ENCODE results near the gene ZFYVE21. TPM values are rescaled to one million over a fixed set of nuclear protein-coding genes. Genes with fewer than 3 reads are reported as not detected.

ZFYVE21 gene
- total RNA-seq, 1 donor from 2014 or later: 76.1 TPM

DNA sequence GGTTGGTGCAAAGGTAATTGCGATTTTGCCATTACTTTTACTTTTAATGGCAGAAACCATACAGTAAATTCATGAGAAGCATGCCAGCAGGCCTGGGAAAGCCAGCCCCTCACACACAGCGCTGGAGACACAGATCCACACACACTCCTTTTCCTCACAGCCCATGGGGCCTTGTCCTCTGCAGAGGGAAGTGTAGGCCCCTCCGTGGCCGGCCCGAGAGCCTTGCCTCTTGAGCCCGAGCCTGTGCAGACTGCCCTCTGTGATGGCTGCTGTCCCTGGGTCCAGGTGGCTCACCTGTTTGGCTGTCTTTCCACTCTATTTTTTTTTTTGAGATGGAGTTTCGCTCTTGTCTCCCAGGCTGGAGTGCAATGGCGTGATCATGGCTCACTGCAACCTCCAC is 39.7 kb upstream of the ZFYVE21 start:
- Histone ChIP-seq H3K4me3 (ENCODE audit: low read depth, low read length) (no peak overlapping the region), H3K27me3 (ENCODE audit: control insufficient read depth, insufficient read depth, low read length) (no peaks in the 10 kb centered on the region), H3K36me3 (ENCODE audit: control insufficient read depth, insufficient read depth, low read length) (peaks cover 35% of the 10 kb centered on the region)
- FAIRE-seq (no peak), DNase-seq (ENCODE audit: low read depth) (no peak)
- TF ChIP-seq, protein P1, sequence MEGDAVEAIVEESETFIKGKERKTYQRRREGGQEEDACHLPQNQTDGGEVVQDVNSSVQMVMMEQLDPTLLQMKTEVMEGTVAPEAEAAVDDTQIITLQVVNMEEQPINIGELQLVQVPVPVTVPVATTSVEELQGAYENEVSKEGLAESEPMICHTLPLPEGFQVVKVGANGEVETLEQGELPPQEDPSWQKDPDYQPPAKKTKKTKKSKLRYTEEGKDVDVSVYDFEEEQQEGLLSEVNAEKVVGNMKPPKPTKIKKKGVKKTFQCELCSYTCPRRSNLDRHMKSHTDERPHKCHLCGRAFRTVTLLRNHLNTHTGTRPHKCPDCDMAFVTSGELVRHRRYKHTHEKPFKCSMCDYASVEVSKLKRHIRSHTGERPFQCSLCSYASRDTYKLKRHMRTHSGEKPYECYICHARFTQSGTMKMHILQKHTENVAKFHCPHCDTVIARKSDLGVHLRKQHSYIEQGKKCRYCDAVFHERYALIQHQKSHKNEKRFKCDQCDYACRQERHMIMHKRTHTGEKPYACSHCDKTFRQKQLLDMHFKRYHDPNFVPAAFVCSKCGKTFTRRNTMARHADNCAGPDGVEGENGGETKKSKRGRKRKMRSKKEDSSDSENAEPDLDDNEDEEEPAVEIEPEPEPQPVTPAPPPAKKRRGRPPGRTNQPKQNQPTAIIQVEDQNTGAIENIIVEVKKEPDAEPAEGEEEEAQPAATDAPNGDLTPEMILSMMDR (IDR thresholded peaks at IDR 0.05; ENCODE audit: insufficient read depth, low read length, severe bottlenecking): no peak

DNA sequence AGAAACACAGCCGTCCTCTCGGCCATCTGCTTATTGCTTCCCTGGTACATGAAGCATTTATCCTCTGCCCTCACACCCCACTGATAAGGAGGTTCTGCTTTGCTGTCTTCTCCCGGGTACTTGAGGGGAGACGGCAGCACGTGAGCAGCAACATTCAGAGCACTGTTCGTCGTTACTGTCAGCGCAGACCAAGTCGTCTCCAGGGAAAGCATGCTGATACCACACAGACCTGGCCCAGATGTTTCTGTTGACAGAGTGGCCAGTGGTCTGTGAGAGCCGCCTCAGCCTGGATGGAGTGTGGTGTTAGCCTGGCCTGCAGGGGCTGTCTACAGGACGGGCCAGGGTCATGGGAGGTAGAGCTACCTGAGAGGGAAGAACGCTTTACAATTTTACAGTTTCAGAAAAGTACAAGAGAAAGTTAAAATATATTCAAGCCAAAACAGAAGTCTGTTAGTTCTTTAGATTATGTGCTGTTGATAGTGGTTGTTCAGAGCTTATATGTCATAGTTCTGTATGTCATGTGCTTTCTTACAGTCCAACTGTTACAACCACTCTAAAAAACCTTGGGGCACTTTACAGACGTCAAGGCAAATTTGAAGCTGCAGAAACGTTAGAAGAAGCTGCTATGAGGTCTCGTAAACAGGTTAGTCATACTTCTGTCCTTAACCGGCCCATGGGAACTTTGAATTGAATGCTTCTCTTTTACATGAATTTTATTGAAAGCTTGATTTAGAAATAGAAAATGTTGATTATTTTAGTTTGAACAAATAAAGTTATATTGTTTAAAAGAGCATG is 38.5 kb upstream of the ZFYVE21 start:
- no peak for FAIRE-seq
- TF ChIP-seq, protein P1 (IDR thresholded peaks at IDR 0.05; ENCODE audit: insufficient read depth, low read length, severe bottlenecking): no peak
- peaks cover 34% of the 10 kb centered on the region for H3K36me3 ChIP-seq (ENCODE audit: control insufficient read depth, insufficient read depth, low read length)
- H3K4me3 ChIP-seq (ENCODE audit: low read depth, low read length): no peak overlapping the region
- no peak for DNase-seq (ENCODE audit: low read depth)
- no peaks in the 10 kb centered on the region for H3K27me3 ChIP-seq (ENCODE audit: control insufficient read depth, insufficient read depth, low read length)

DNA sequence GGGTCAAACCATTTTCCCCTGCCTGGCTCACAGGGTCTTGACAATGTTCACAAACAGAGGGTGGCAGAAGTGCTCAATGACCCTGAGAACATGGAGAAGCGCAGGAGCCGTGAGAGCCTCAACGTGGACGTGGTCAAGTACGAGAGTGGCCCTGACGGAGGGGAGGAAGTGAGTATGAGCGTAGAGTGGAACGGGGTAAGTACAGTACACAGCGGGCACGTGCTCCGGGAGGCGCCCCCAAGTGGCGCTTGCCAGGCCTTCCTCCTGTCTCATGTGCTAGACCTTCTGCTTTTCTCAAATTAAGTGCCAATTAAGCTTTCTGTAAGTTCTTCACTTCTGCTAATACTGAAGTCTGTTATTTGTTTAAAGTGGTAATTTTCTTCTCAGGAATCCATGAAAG is 36.3 kb upstream of the ZFYVE21 start:
- FAIRE-seq (no peak), DNase-seq (ENCODE audit: low read depth) (no peak)
- TF ChIP-seq, protein P1 (IDR thresholded peaks at IDR 0.05; ENCODE audit: insufficient read depth, low read length, severe bottlenecking): peak; percentile 54
- no peaks in the 10 kb centered on the region for H3K27me3 ChIP-seq (ENCODE audit: control insufficient read depth, insufficient read depth, low read length)
- H3K36me3 ChIP-seq (ENCODE audit: control insufficient read depth, insufficient read depth, low read length): peaks cover 41% of the 10 kb centered on the region
- no peak overlapping the region for H3K4me3 ChIP-seq (ENCODE audit: low read depth, low read length)

DNA sequence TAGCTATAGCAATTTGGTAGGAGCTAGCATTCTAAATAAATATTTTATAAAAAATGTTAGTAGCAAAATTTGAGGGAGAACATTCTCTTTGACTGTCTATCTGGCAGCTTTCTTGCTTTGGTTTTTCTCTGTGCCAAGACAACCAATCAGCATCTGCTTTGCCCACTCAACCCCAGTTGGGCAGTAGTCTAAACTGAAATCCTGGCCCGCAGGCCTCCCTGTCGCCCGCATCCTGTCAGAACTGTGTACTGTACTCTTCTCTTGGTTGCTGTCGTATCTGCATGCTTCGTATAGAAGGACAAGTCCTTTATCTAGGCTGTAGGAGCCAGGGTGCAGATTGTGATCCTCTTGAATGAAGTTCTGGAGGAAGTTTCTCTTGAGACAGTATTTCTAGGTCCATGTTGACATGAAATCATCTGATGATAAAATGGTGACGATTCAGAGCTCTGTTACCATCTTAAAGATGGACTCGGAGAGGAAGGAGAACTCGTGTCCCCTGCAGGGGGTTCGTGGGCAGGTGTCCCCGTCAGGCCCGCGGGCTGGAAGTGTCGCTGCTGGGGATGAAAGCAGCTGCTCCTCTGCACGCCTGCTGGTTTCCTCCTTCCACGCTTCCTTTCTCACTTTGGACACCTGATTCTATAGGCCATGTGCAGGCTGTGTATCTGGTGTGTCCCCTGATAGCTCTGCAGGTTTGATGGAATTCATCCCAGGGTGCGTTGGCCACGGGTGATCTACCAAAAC is 34.9 kb upstream of the ZFYVE21 start:
- FAIRE-seq: no peak
- TF ChIP-seq, protein P1 (IDR thresholded peaks at IDR 0.05; ENCODE audit: insufficient read depth, low read length, severe bottlenecking): no peak
- Histone ChIP-seq H3K4me3 (ENCODE audit: low read depth, low read length) (no peak overlapping the region), H3K36me3 (ENCODE audit: control insufficient read depth, insufficient read depth, low read length) (peaks cover 41% of the 10 kb centered on the region), H3K27me3 (ENCODE audit: control insufficient read depth, insufficient read depth, low read length) (no peaks in the 10 kb centered on the region)
- no peak for DNase-seq (ENCODE audit: low read depth)

DNA sequence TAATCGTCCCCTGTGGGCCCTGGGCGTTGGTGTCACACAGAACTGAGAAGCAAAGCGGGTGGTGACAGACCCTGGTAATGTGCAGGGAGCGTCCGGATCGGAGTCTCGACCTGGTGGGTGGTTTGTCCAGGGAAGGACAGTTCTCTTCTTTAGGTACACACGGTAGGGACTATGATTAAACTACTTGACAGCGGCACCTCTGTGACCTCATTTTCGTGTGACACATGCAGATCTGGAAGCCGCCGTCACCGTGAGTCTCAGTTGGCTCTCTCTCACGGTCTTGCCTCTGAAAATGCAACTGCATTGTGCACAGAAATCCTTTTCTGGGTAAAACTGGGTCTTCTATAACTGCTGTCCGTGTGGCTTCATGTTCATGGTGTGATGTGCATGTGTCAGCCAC is 32.5 kb upstream of the ZFYVE21 start:
- DNase-seq (ENCODE audit: low read depth): no peak
- peak; percentile 7 for FAIRE-seq
- TF ChIP-seq, protein P1 (IDR thresholded peaks at IDR 0.05; ENCODE audit: insufficient read depth, low read length, severe bottlenecking): no peak
- peaks cover 40% of the 10 kb centered on the region for H3K36me3 ChIP-seq (ENCODE audit: control insufficient read depth, insufficient read depth, low read length)
- H3K4me3 ChIP-seq (ENCODE audit: low read depth, low read length): no peak overlapping the region
- no peaks in the 10 kb centered on the region for H3K27me3 ChIP-seq (ENCODE audit: control insufficient read depth, insufficient read depth, low read length)
